K562 (cell line): ENCODE results near the gene JMJD1C. TPM values are rescaled to one million over a fixed set of nuclear protein-coding genes. Genes with fewer than 3 reads are reported as not detected.

Experiments
- BHLHE40 ChIP-seq: IDR thresholded peaks from 2 replicates; pipeline ENCODE4 v1.6.1; 2011; ENCODE audit warnings: low read length, improper control_type of control experiment
- C11orf30 ChIP-seq: fragments of 450-650 bp; IDR thresholded peaks from 2 replicates; pipeline ENCODE4 v1.6.1; 2016; ENCODE audit warnings: low read depth, mild to moderate bottlenecking
- CCAR2 ChIP-seq: fragments of 200-400 bp; formaldehyde crosslinking; IDR thresholded peaks from 2 replicates; pipeline ENCODE4 v1.6.1; 2017; ENCODE audit warnings: mild to moderate bottlenecking, low read depth, low read length
- CREBBP ChIP-seq: IDR thresholded peaks from one replicate; pipeline ENCODE4 v1.6.1; 2012; ENCODE audit warnings: low read depth, mild to moderate bottlenecking, control low read depth, inconsistent platforms, low read length
- ESRRA ChIP-seq: fragments of 450-650 bp; IDR thresholded peaks from 2 replicates; pipeline ENCODE4 v1.6.1; 2014; ENCODE audit warnings: low read depth, mild to moderate bottlenecking, moderate library complexity, borderline replicate concordance
- HCFC1 ChIP-seq: IDR thresholded peaks from 2 replicates; pipeline ENCODE4 v1.6.1; 2012; ENCODE audit warnings: low read depth, low read length, improper control_type of control experiment
- HNRNPH1 ChIP-seq: fragments of 200-400 bp; formaldehyde crosslinking; optimal IDR thresholded peaks from 2 replicates; pipeline ENCODE3; 2017; ENCODE audit warnings: low read depth, mild to moderate bottlenecking, low read length, moderate library complexity
- KDM2B ChIP-seq: fragments of 250-450 bp; sonication (Bioruptor Pico); IDR thresholded peaks from 2 replicates; pipeline ENCODE4 v1.8.0; 2021; ENCODE audit warnings: mild to moderate bottlenecking, moderate library complexity
- MEF2A ChIP-seq: IDR thresholded peaks from 2 replicates; pipeline ENCODE4 v1.6.1; 2011; ENCODE audit warnings: low read depth, mild to moderate bottlenecking, low read length, moderate library complexity; ENCODE audit not compliant: control insufficient read depth
- MYBL2 ChIP-seq, 2 experiments: fragments of 450-650 bp in 1 of 2; sonication (generic) in 1 of 2; formaldehyde crosslinking in 1 of 2; IDR thresholded peaks; 2 replicates each; pipeline versions ENCODE4 v1.6.1 to v1.8.1; 2017 to 2022; ENCODE audit warnings: borderline replicate concordance in 1 of 2, inconsistent platforms in 1 of 2, low read depth in 1 of 2, mild to moderate bottlenecking in 1 of 2, missing genetic modification reagents in 1 of 2, moderate library complexity in 1 of 2
- NFE2L1 ChIP-seq: fragments of 450-650 bp; IDR thresholded peaks from 2 replicates; pipeline ENCODE4 v1.6.1; 2016; ENCODE audit warnings: missing genetic modification characterization, low read depth, mild to moderate bottlenecking, missing compliant biosample characterization, moderate library complexity, borderline replicate concordance
- NONO ChIP-seq, 2 experiments: fragments of 200-400 bp in 1 of 2; fragments of 450-650 bp in 1 of 2; formaldehyde crosslinking in 1 of 2; IDR thresholded peaks; 2 replicates each; pipeline ENCODE4 v1.6.1; 2017; ENCODE audit warnings: low read depth in 2 of 2, mild to moderate bottlenecking in 2 of 2, moderate library complexity in 2 of 2, low read length in 1 of 2
- PHB2 ChIP-seq: fragments of 450-650 bp; IDR thresholded peaks from 2 replicates; pipeline ENCODE4 v1.6.1; 2017; ENCODE audit warnings: low read depth
- ZNF143 ChIP-seq: sonication (generic); formaldehyde crosslinking; IDR thresholded peaks from 2 replicates; pipeline ENCODE4 v1.9.0; 2022; ENCODE audit warnings: mild to moderate bottlenecking, missing genetic modification reagents
- ZNF217 ChIP-seq: sonication (generic); formaldehyde crosslinking; IDR thresholded peaks from 2 replicates; pipeline ENCODE4 v1.8.0; 2022; ENCODE audit warnings: mild to moderate bottlenecking, missing genetic modification reagents
- ZNF3 ChIP-seq: fragments of 250-450 bp; sonication (Bioruptor Pico); IDR thresholded peaks from 2 replicates; pipeline ENCODE4 v1.5.0; 2021; ENCODE audit warnings: mild to moderate bottlenecking, moderate library complexity
- ZNF444 ChIP-seq: fragments of 250-450 bp; sonication (Bioruptor Pico); IDR thresholded peaks from 2 replicates; pipeline ENCODE4 v1.4.0; 2020; ENCODE audit warnings: mild to moderate bottlenecking, moderate library complexity
- ZNF584 ChIP-seq: fragments of 200-800 bp; sonication (Bioruptor generic); IDR thresholded peaks from 2 replicates; pipeline ENCODE4 v1.6.1; 2016; ENCODE audit warnings: low read depth, mild to moderate bottlenecking, missing genetic modification characterization, missing compliant biosample characterization
- polyA plus RNA-seq, 8 experiments: library from polyadenylated mRNA; depleted of rRNA in 4 of 8; stranded (reverse) in 5 of 8; unstranded in 3 of 8; fragments of >200 nt; fragmentation: Nextera tagmentation in 2 of 8; fragmentation: Illumina TruSeq in 1 of 8; extraction: Ambion mirVana in 2 of 8; extraction: Trizol in 1 of 8; gene quantifications; 2 replicates each; pipeline versions ENCODE4 v1.2.1 to v1.2.3, GENCODE V29; 2011 to 2014; ENCODE audit warnings: inconsistent platforms in 1 of 8, missing spikeins in 1 of 8
- total RNA-seq, 7 experiments: library from RNA; depleted of rRNA in 6 of 7; stranded (reverse); fragments of >200 nt in 6 of 7; fragmentation: Illumina TruSeq in 2 of 7; extraction: Trizol in 2 of 7; gene quantifications; 2 replicates each; pipeline versions ENCODE4 v1.2.1 to v1.2.3, GENCODE V29; 2011 to 2021; ENCODE audit warnings: low replicate concordance in 1 of 7
- TF ChIP-seq, protein P1 (sequence below): fragments of 250-450 bp; sonication (Bioruptor Pico); IDR thresholded peaks from 2 replicates; pipeline ENCODE4 v1.8.0; 2021; ENCODE audit warnings: borderline replicate concordance, mild to moderate bottlenecking, moderate library complexity; ENCODE audit not compliant: poor library complexity, severe bottlenecking
- TF ChIP-seq, protein P2 (sequence below), 2 experiments: IDR thresholded peaks; 2 replicates each; pipeline ENCODE4 v1.6.1; 2011; ENCODE audit warnings: borderline replicate concordance in 1 of 2, control low read depth in 1 of 2, low read depth in 1 of 2, low read length in 1 of 2, mild to moderate bottlenecking in 1 of 2, mixed read lengths in 1 of 2, moderate library complexity in 1 of 2; ENCODE audit not compliant: insufficient read depth in 1 of 2, insufficient read length in 1 of 2, poor library complexity in 1 of 2, severe bottlenecking in 1 of 2; ENCODE audit errors: extremely low read depth in 1 of 2
- TF ChIP-seq, protein P3 (sequence below): fragments of 150-350 bp; conservative IDR thresholded peaks from 2 replicates; pipeline ENCODE4 v1.6.1; 2014; ENCODE audit warnings: low read length
- TF ChIP-seq, protein P4 (sequence below), 3 experiments: IDR thresholded peaks in 2 of 3; conservative IDR thresholded peaks in 1 of 3; 2 replicates each; pipeline ENCODE4 v1.5.1; 2011 to 2012; ENCODE audit warnings: low read length in 3 of 3, mild to moderate bottlenecking in 3 of 3, control low read depth in 2 of 3, improper control_type of control experiment in 1 of 3, inconsistent platforms in 1 of 3, low read depth in 1 of 3, mixed read lengths in 1 of 3, moderate library complexity in 1 of 3; ENCODE audit not compliant: insufficient read depth in 2 of 3

JMJD1C gene
- total and polyA plus RNA-seq, 9 of the 15 experiments (the other 6 are each of a cell fraction or from before 2014, with no cell fraction given) = 25.3 to 68.0 (median 47.2) TPM

DNA sequence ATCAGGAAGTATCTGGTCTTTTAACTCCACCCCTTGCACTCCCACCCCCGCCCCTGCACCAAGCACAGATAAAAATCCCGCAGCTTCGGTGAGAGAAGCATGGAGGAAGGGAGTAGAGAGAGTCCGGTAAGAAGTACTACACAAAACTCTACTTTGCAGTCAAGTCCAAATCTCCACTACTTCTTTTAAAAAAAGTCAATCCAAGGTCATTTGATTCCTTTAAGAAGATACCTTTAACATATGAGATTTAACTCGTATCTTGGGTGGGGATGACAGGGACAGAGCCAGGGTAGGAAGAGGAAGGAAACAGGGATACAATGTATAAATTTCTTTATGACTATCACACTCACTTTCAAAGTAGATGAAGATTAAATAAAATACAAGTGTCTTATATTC is 200.6 kb downstream of the JMJD1C start (continued):
- TF ChIP-seq MYBL2 (IDR thresholded peaks at IDR 0.05; ENCODE audit: low read depth) (no peak), MYBL2 (CRISPR knock-in tag; IDR thresholded peaks at IDR 0.05; ENCODE audit: borderline replicate concordance) (no peak), C11orf30 (no peak), MEF2A (no peak), BHLHE40 (no peak), ZNF217 (no peak), NONO (IDR thresholded peaks at IDR 0.05; ENCODE audit: low read depth in 2 of 2, low read length in 1 of 2) (0 out of 4 replicates have a peak, but pooled peaks of 1 of the 2 experiments have one; percentile 35), ESRRA (peak; percentile 57; the same call in 1 of the 2 replicates), ZNF3 (no peak), HCFC1 (no peak), KDM2B (no peak), ZNF143 (no peak), PHB2 (no peak), HNRNPH1 (no peak), ZNF584 (CRISPR knock-in tag) (no peak), CCAR2 (no peak), CREBBP (no peak), ZNF444 (CRISPR knock-in tag) (no peak), NFE2L1 (no peak)
- TF ChIP-seq, protein P1, sequence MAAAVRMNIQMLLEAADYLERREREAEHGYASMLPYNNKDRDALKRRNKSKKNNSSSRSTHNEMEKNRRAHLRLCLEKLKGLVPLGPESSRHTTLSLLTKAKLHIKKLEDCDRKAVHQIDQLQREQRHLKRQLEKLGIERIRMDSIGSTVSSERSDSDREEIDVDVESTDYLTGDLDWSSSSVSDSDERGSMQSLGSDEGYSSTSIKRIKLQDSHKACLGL (CRISPR knock-in tag) = no peak
- TF ChIP-seq, protein P2, sequence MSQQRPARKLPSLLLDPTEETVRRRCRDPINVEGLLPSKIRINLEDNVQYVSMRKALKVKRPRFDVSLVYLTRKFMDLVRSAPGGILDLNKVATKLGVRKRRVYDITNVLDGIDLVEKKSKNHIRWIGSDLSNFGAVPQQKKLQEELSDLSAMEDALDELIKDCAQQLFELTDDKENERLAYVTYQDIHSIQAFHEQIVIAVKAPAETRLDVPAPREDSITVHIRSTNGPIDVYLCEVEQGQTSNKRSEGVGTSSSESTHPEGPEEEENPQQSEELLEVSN (IDR thresholded peaks at IDR 0.05; ENCODE audit: borderline replicate concordance in 1 of 2, extremely low read depth in 1 of 2, insufficient read depth in 1 of 2, insufficient read length in 1 of 2, low read depth in 1 of 2, low read length in 1 of 2, poor library complexity in 1 of 2, severe bottlenecking in 1 of 2) = no peak
- TF ChIP-seq, protein P3, sequence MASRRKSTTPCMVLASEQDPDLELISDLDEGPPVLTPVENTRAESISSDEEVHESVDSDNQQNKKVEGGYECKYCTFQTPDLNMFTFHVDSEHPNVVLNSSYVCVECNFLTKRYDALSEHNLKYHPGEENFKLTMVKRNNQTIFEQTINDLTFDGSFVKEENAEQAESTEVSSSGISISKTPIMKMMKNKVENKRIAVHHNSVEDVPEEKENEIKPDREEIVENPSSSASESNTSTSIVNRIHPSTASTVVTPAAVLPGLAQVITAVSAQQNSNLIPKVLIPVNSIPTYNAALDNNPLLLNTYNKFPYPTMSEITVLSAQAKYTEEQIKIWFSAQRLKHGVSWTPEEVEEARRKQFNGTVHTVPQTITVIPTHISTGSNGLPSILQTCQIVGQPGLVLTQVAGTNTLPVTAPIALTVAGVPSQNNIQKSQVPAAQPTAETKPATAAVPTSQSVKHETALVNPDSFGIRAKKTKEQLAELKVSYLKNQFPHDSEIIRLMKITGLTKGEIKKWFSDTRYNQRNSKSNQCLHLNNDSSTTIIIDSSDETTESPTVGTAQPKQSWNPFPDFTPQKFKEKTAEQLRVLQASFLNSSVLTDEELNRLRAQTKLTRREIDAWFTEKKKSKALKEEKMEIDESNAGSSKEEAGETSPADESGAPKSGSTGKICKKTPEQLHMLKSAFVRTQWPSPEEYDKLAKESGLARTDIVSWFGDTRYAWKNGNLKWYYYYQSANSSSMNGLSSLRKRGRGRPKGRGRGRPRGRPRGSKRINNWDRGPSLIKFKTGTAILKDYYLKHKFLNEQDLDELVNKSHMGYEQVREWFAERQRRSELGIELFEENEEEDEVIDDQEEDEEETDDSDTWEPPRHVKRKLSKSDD = no peak
- TF ChIP-seq, protein P4, sequence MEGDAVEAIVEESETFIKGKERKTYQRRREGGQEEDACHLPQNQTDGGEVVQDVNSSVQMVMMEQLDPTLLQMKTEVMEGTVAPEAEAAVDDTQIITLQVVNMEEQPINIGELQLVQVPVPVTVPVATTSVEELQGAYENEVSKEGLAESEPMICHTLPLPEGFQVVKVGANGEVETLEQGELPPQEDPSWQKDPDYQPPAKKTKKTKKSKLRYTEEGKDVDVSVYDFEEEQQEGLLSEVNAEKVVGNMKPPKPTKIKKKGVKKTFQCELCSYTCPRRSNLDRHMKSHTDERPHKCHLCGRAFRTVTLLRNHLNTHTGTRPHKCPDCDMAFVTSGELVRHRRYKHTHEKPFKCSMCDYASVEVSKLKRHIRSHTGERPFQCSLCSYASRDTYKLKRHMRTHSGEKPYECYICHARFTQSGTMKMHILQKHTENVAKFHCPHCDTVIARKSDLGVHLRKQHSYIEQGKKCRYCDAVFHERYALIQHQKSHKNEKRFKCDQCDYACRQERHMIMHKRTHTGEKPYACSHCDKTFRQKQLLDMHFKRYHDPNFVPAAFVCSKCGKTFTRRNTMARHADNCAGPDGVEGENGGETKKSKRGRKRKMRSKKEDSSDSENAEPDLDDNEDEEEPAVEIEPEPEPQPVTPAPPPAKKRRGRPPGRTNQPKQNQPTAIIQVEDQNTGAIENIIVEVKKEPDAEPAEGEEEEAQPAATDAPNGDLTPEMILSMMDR (IDR thresholded peaks at IDR 0.05 in 2 of 3, conservative IDR thresholded peaks at IDR 0.05 in 1 of 3; ENCODE audit: insufficient read depth in 2 of 3, low read depth in 1 of 3, low read length in 3 of 3) = no peak
